Measurements from ENCODE around the gene SAE1.

Gene SAE1

DNA sequence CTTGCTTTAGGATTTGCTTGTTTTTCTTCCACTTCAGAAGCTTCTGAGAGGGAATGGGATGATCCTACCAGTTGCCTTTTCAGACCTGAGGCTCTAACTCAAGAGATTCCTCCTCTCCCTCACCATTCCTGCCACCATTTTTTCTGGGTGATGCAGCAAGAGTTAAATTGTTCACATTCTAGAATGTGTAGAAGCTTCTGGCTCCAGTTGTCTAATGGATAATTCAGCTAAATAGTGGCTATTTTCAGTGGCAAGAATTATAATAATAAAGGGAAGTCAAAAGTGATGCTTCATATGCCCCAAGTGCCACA, 79.5 kb downstream of the SAE1 start:
- Mint-ChIP-seq H3K36me3 (ENCODE audit: low read depth) (peaks cover 43% of the 10 kb centered on the region), H3K4me3 (no peak overlapping the region)

DNA sequence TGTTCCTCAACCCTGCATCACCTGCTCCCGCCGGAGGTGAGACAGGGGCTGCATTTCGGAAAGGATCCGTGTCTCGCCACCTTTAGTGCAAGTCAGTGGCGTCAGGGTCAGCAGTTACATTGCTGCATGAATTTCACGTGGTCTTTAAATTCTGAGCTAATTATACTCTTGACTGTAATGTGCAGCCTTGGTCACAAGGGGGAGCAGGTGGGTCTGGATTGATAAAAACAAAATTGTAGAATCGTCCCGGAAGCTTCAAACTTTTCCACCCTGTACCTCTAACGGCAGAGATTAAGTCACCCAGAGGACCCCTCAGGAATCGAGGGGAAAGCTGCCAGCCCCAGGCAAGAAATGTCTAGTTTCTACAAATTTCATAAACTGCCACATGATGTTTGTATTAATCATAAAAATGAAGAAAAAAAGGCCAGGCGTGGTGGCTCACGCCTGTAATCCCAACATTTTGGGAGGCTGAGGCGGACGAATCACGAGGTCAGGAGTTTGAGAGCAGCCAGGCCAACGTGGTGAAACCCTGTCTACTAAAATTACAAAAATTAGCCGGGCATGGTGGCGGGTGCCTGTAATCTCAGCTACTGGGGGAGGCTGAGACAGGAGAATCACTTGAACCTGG, 80.2 kb downstream of the SAE1 start:
- H3K36me3 Mint-ChIP-seq (ENCODE audit: low read depth): peaks cover 40% of the 10 kb centered on the region
- no peaks in the 10 kb centered on the region for H3K9me3 Mint-ChIP-seq
- no peak overlapping the region for H3K4me3 Mint-ChIP-seq
- peak; percentile 64 for DNase-seq (ENCODE audit: low spot score)
- no peaks in the 10 kb centered on the region for H3K27me3 Mint-ChIP-seq (ENCODE audit: low read depth)
- H3K4me1 Mint-ChIP-seq (ENCODE audit: low read depth): peaks cover 9% of the 10 kb centered on the region
- peak overlapping the region; percentile 81 for H3K27ac Mint-ChIP-seq

More for the DNA sequence above, 79.5 kb downstream of the SAE1 start:
- Mint-ChIP-seq H3K27ac (no peak overlapping the region), H3K9me3 (no peaks in the 10 kb centered on the region), H3K27me3 (ENCODE audit: low read depth) (no peaks in the 10 kb centered on the region), H3K4me1 (ENCODE audit: low read depth) (peaks cover 9% of the 10 kb centered on the region)
- DNase-seq (ENCODE audit: low spot score): no peak

DNA sequence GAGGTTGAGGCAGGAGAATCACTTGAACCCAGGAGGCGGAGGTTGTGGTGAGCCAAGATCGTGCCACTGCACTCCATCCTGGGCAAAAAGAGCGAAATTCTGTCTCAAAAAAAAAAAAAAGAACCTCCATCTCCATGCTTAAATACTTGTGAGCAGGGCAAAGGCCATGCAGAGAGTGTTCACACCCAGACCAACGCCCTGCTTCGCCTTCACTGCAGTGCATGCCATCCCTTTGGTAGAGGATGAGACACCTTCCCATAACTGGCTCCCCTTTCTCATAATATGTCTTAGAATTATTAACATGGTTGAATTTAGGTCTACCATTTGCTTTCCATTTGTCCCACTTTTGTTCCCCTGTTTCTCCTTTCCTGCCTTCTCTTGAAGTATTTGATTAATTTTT, 84.9 kb downstream of the SAE1 start:
- Mint-ChIP-seq H3K36me3 (ENCODE audit: low read depth) (peaks cover 6% of the 10 kb centered on the region), H3K27me3 (ENCODE audit: low read depth) (no peaks in the 10 kb centered on the region), H3K4me3 (no peak overlapping the region), H3K27ac (no peak overlapping the region), H3K9me3 (no peaks in the 10 kb centered on the region), H3K4me1 (ENCODE audit: low read depth) (peaks cover 5% of the 10 kb centered on the region)
- DNase-seq (ENCODE audit: low spot score): no peak

DNA sequence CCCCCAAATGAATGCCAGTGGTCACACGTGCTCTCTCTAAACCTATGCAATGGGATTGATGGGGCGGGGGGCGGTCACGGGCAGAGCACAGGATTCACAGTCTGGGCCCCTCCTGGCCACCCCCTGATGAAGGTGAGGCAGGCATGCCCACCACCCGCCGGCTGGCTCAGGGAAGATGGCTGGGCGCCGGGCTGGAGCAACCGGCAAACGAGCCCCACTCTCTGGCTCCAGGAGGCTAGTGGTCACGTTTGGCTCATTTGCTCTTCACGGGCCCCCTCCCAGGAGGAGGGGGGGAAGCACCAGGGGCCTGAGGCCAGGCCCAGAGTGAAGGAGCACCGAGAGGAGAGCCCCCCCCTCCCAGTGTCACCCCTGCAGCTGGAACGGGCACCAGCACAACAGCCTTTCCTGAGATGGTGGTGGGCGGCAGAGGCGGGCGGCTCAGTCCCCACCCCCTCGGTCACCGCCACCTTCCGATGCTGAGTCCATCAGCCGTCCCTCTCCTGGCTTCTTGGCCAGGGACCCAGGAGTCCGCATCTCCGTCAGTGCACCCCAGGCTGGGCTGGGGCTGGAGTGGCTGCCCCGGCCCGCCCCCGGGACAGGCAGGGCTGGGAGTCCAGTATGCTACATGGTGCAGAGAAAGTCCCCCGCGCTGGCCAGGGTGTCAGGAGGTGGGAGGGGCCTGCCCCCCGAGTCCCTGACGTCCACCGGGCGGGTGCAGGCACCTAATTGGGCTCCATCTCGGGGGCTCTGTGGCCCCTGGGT, 90.6 kb downstream of the SAE1 start:
- Mint-ChIP-seq H3K4me3 (no peak overlapping the region), H3K36me3 (ENCODE audit: low read depth) (peaks cover 18% of the 10 kb centered on the region), H3K4me1 (ENCODE audit: low read depth) (peaks cover 6% of the 10 kb centered on the region), H3K27ac (no peak overlapping the region), H3K27me3 (ENCODE audit: low read depth) (no peaks in the 10 kb centered on the region), H3K9me3 (no peaks in the 10 kb centered on the region)
- no peak for DNase-seq (ENCODE audit: low spot score)

DNA sequence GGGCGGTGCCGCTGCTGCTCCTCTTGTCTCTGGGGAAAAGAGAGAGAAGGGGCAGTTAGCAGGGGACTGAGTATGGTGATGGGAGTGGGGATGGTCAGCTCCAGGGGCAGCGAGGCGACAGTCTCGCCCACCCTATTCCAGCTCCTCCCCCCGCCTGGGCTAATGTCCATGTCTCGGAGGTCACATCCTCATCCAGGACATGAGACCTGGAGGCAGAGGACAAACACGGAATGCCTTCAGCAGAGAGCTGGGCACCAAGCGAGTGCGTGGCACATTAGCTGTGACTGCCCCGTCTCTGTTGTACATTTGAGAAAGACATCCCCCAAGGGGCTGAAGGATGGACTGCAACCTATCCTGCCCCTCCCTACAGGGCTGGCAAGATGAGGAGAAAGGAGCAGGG, 91.3 kb downstream of the SAE1 start:
- Mint-ChIP-seq H3K27me3 (ENCODE audit: low read depth) (no peaks in the 10 kb centered on the region), H3K9me3 (no peaks in the 10 kb centered on the region), H3K4me3 (no peak overlapping the region), H3K4me1 (ENCODE audit: low read depth) (peaks cover 8% of the 10 kb centered on the region), H3K27ac (no peak overlapping the region), H3K36me3 (ENCODE audit: low read depth) (peaks cover 18% of the 10 kb centered on the region)
- DNase-seq (ENCODE audit: low spot score): no peak

DNA sequence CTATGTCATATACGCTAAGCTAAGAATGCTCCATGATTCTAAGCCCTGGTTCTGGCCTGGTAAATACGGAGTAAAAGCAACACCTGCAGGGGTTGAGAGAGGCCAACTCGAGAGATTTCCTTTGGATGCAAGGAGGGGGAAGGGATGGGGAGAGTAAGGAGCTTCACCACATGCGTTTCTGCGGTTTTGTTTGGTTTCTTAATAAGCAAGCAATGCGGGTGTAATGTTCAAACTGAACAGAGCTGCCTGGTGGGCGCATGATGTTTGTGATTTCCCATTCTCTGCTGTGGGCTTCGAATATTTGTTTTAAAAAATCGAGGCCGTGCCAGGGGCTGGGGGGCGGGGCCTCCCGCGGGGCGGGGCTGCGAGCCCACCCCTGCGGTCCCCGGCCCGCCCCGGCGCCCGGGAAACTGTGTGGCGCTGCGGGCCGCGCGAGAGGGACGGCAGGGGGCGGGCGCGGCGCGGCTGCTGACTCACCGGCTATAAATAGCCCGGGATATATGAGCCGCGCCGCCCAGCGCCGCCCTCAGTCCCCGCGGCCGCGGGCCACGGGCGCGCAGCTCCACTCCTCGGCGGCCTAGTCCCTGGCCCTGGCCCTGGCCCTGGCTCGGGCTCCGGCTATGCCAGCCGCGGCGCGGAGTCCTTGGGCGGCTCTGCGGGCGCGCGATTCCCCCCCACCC, 95.3 kb downstream of the SAE1 start:
- H3K27me3 Mint-ChIP-seq (ENCODE audit: low read depth): no peaks in the 10 kb centered on the region
- H3K4me1 Mint-ChIP-seq (ENCODE audit: low read depth): peaks cover 12% of the 10 kb centered on the region
- H3K27ac Mint-ChIP-seq: peak overlapping the region; percentile 60
- no peaks in the 10 kb centered on the region for H3K9me3 Mint-ChIP-seq
- H3K4me3 Mint-ChIP-seq: peak overlapping the region; percentile 25
- peak; percentile 88 for DNase-seq (ENCODE audit: low spot score)
- peaks cover 15% of the 10 kb centered on the region for H3K36me3 Mint-ChIP-seq (ENCODE audit: low read depth)

DNA sequence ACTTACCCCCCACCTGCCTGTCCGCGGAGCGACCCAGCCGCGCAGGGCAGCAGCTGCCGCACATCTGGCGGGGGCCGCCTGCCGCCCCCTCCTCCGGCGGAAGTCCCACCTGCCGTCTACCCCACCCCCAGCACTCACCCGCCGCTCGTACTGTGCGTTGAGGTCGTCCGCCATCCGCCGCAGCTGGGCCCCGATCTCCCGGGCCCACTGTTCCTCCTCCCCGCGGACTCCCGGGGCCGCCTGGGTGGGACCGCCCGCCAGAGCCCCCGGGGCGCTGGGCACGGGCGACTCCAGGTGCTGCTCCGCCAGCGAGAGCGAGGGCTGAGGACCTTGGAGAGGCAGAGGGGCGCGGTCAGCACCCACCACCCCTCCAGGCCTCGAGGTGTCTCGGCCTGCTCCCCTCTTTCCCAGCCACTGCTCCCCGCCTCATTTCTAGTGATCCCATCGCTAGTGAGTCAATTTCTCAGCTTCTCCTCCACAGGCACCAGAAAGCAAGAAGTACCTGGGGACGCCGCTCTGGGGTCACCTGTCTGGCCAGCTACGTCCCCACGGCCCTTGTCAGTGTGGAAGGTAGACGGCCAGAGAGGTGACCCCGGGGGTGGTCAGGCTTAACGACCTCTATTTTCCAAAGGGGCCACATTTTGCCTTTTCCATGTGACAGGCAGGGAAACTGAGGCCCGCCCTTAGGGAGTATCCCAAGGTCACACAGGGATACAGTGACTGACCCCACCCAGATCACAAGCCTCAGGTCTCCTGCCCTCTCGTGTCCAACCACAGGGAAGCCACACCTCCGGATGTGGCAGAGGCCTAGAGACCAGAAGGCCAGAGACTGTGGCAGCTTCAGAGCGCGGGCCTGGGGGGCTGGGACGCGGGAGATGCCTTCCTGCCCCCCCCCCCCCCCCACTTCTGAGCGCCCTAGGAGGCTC, 96.1 kb downstream of the SAE1 start:
- peak overlapping the region; percentile 87 for H3K27ac Mint-ChIP-seq
- H3K4me3 Mint-ChIP-seq: peak overlapping the region; percentile 86
- peak; percentile 79 for DNase-seq (ENCODE audit: low spot score)
- H3K9me3 Mint-ChIP-seq: no peaks in the 10 kb centered on the region
- H3K36me3 Mint-ChIP-seq (ENCODE audit: low read depth): peaks cover 13% of the 10 kb centered on the region
- no peaks in the 10 kb centered on the region for H3K27me3 Mint-ChIP-seq (ENCODE audit: low read depth)
- H3K4me1 Mint-ChIP-seq (ENCODE audit: low read depth): peaks cover 17% of the 10 kb centered on the region

DNA sequence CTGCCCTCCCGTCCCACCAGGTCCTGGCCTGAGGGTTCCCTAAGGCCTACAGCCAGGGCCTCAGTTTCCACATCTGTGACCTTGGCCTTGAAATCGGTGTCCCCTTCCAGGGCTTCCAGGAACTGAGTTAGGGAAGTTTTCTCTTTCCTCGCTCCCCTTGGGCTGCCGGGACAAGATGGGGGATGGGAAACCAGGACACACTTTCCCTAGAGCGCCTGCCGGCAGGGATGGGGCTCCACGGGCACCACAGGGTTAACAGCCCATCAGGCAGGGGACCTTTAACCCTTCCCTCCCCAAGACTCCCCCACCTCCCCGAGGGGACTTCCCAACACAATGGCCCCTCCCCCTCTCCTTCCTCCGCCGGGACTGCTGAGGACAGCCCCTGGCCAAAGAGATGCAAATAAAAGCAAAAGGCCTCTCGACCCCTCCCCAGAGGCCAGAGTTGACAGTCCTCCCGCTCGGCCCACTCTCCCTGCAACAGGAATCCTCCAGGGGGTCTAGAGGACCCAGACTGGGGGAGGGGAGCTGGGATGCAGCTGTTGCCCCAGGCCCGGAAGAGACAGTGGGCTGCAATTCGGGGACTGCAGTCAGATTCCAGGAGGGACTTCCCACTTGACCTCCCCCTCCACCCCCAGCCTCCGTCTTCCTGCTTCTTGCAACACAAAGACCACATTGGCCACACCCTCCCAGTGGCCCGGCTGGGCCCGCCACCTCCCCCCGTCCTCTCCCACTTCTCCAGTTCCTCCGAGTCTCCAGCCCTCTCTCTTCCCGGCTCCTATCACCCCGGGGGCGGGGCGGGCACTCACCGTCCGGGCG, 96.9 kb downstream of the SAE1 start:
- H3K9me3 Mint-ChIP-seq: no peaks in the 10 kb centered on the region
- peak overlapping the region; percentile 86 for H3K4me3 Mint-ChIP-seq
- H3K36me3 Mint-ChIP-seq (ENCODE audit: low read depth): peaks cover 8% of the 10 kb centered on the region
- H3K27ac Mint-ChIP-seq: peak overlapping the region; percentile 87
- H3K4me1 Mint-ChIP-seq (ENCODE audit: low read depth): peaks cover 22% of the 10 kb centered on the region
- peak; percentile 75 for DNase-seq (ENCODE audit: low spot score)
- H3K27me3 Mint-ChIP-seq (ENCODE audit: low read depth): no peaks in the 10 kb centered on the region

DNA sequence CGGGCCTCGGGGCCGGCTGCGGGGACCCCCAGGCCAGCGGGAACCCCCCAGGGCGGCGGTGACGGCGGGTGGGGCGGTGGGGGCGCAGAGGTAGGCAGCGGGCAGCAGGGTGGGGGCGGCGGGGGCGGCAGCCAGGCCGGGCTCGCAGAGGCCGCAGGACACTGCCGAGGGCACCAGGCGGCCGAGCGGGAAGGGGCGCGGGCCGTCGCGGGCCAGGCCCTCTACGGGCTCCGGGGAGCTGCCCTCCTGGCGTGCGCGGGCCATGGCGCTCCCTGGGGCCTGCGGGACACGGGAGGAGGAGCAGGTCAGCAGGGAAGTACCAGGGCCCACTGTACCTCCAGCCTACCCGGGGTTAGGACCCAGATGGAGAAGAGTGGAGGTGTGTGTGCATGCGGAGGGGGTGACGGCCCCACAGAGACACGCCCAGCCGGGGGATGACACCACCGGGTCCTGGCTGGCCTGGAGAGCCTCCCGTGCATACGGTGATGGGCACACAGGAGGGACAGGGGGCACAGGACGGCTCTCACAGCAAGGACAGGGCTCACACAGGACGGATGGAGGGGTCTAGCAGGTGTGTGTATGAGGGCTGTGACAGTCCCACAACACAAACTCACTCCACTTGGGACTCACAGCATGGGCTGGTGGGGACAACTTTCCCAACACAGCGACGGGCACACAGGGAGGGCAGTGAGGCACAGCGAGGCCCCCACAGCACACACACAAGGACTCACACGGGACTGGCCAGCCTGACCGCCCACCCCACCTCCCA, 97.7 kb downstream of the SAE1 start:
- H3K9me3 Mint-ChIP-seq: no peaks in the 10 kb centered on the region
- H3K4me3 Mint-ChIP-seq: no peak overlapping the region
- no peak overlapping the region for H3K27ac Mint-ChIP-seq
- DNase-seq (ENCODE audit: low spot score): peak; percentile 67
- no peaks in the 10 kb centered on the region for H3K27me3 Mint-ChIP-seq (ENCODE audit: low read depth)
- H3K36me3 Mint-ChIP-seq (ENCODE audit: low read depth): peaks cover 8% of the 10 kb centered on the region
- H3K4me1 Mint-ChIP-seq (ENCODE audit: low read depth): peaks cover 26% of the 10 kb centered on the region

DNA sequence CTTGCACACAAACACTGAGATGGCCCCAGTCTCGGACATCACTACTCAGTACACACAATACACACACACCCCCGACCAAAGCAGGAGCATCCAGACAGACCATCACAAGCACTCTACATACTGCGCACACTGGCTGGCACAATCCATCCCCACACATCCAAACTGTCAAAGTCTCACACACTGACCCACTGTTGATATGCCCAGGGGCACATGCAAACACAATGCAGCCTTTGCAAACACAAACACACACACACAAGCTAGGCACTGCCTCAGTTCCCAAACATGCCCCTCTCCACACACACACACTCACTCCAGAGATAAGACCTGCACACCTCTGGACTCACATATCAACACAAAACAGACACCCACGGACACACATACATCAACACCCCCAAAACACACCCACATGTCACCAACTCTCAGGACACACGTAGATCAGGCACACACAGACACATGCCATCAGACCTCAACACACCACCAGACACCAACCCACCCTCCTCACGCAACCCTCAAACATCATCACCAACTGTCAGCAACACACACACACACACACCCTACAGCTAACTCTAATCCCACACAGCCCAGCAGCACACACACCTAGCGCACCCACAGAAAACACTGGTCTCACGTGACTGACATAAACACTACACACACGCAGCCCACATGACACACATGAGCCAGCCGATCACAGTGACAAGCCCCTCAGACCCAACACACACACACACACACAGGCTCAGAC, 98.5 kb downstream of the SAE1 start:
- Mint-ChIP-seq H3K27ac (no peak overlapping the region), H3K4me1 (ENCODE audit: low read depth) (peaks cover 26% of the 10 kb centered on the region), H3K27me3 (ENCODE audit: low read depth) (no peaks in the 10 kb centered on the region), H3K9me3 (no peaks in the 10 kb centered on the region), H3K4me3 (no peak overlapping the region), H3K36me3 (ENCODE audit: low read depth) (peaks cover 6% of the 10 kb centered on the region)
- DNase-seq (ENCODE audit: low spot score): peak; percentile 35

DNA sequence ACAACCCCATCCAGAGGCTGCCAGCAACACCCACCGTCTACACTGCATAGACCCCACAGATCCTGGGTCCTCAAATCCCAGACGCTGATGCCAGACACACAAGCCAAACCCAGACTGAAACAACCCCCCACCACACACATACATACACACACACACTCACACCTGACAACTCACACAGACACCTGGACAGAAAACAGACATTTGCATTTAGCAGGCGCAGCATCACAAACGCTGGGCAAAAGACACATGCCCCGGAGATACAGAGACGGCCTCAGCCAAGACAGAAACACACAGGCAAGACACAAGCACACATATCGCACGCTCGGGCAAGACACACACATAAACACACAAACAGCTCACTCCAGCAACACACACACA, 99.0 kb downstream of the SAE1 start:
- no peaks in the 10 kb centered on the region for H3K9me3 Mint-ChIP-seq
- no peak overlapping the region for H3K4me3 Mint-ChIP-seq
- peaks cover 6% of the 10 kb centered on the region for H3K36me3 Mint-ChIP-seq (ENCODE audit: low read depth)
- peaks cover 26% of the 10 kb centered on the region for H3K4me1 Mint-ChIP-seq (ENCODE audit: low read depth)
- H3K27ac Mint-ChIP-seq: no peak overlapping the region
- no peak for DNase-seq (ENCODE audit: low spot score)
- H3K27me3 Mint-ChIP-seq (ENCODE audit: low read depth): no peaks in the 10 kb centered on the region

Data from T-helper 2 cell treated with Interferon-gamma antibody and Interleukin-4, amounts not matched to agents 5 μg/mL and 100 μg/mL, for 36 hours (primary cell).